Measurements from ENCODE around the gene FLNB. TPM values are rescaled to one million over a fixed set of nuclear protein-coding genes. Genes with fewer than 3 reads are reported as not detected.

The FLNB gene
- total and polyA plus RNA-seq, 2 of the 13 experiments (the other 11 are each of a cell fraction or from before 2014, with no cell fraction given) = 106 to 130 TPM

DNA sequence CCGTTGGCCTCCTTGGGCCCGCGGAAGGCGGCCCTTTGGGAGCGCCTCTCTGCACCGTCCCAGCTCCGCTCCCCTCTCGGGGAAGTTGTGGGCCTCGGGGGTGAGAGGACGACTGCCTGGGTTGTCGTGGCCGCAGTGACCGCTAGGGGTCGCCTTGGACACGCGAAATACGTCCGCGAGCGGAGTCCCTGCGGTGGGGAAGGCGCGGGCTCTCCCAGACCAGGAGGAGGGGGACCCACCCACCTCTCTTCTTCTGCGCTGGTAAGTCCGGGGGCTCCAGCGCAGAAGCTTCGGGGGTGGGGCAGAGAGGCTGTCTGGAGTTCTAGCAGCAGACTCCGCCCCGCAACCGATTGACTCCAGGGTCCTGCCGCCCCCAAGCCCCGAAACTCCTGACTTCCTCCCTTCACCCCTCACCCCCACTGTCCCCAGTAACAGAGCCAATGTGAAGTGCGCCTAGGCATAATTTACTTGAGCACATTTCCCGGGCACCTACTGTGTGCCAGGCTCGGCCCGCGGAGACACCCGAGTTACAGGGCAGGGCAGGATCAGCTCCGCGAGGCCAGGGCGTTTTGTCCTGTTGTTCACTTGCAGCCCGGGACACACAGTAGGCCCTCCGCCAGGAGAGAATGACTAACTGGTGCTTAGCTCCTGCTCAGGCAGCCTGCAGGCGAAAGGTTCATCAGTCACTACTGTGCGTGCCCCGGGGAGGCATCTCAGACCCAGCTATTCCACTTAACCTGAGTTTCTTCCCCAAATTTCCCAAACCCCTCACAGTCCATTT is 169.7 kb downstream of the FLNB start (continued):
- TF ChIP-seq KIAA2018 (CRISPR knock-in tag; IDR thresholded peaks at IDR 0.05; ENCODE audit: borderline replicate concordance) = no peak
- TF ChIP-seq, protein P1, sequence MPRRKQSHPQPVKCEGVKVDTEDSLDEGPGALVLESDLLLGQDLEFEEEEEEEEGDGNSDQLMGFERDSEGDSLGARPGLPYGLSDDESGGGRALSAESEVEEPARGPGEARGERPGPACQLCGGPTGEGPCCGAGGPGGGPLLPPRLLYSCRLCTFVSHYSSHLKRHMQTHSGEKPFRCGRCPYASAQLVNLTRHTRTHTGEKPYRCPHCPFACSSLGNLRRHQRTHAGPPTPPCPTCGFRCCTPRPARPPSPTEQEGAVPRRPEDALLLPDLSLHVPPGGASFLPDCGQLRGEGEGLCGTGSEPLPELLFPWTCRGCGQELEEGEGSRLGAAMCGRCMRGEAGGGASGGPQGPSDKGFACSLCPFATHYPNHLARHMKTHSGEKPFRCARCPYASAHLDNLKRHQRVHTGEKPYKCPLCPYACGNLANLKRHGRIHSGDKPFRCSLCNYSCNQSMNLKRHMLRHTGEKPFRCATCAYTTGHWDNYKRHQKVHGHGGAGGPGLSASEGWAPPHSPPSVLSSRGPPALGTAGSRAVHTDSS (CRISPR knock-in tag; conservative IDR thresholded peaks at IDR 0.05) = no peak
- no peak for TF ChIP-seq POLR2AphosphoS2 (IDR thresholded peaks at IDR 0.05; ENCODE audit: low read depth, low read length)
- TF ChIP-seq ZKSCAN8 (CRISPR knock-in tag; IDR thresholded peaks at IDR 0.05; ENCODE audit: borderline replicate concordance) = no peak
- no peak for TF ChIP-seq PRPF4 (IDR thresholded peaks at IDR 0.05; ENCODE audit: low read depth, low read length, poor library complexity, severe bottlenecking)
- TF ChIP-seq ZNF747 (CRISPR knock-in tag; IDR thresholded peaks at IDR 0.05; ENCODE audit: borderline replicate concordance) = no peak
- no peak for TF ChIP-seq ZNF75D (CRISPR knock-in tag; IDR thresholded peaks at IDR 0.05; ENCODE audit: borderline replicate concordance)
- no peak for TF ChIP-seq NFRKB (IDR thresholded peaks at IDR 0.05)
- TF ChIP-seq ZNF670 (CRISPR knock-in tag; IDR thresholded peaks at IDR 0.05; ENCODE audit: borderline replicate concordance) = no peak
- no peak for TF ChIP-seq NFKBIZ (CRISPR knock-in tag; IDR thresholded peaks at IDR 0.05)
- TF ChIP-seq ZBTB42 (CRISPR knock-in tag; IDR thresholded peaks at IDR 0.05) = no peak
- TF ChIP-seq, protein P2, sequence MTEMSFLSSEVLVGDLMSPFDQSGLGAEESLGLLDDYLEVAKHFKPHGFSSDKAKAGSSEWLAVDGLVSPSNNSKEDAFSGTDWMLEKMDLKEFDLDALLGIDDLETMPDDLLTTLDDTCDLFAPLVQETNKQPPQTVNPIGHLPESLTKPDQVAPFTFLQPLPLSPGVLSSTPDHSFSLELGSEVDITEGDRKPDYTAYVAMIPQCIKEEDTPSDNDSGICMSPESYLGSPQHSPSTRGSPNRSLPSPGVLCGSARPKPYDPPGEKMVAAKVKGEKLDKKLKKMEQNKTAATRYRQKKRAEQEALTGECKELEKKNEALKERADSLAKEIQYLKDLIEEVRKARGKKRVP (CRISPR knock-in tag; IDR thresholded peaks at IDR 0.05) = no peak
- TF ChIP-seq ETV6 (CRISPR knock-in tag; conservative IDR thresholded peaks at IDR 0.05) = no peak; the same call in 1 of the 2 replicates
- TF ChIP-seq TRIM24 (CRISPR knock-in tag; IDR thresholded peaks at IDR 0.05) = no peak
- TF ChIP-seq, protein P3, sequence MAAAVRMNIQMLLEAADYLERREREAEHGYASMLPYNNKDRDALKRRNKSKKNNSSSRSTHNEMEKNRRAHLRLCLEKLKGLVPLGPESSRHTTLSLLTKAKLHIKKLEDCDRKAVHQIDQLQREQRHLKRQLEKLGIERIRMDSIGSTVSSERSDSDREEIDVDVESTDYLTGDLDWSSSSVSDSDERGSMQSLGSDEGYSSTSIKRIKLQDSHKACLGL (CRISPR knock-in tag; IDR thresholded peaks at IDR 0.05) = no peak
- TF ChIP-seq REL (CRISPR knock-in tag; conservative IDR thresholded peaks at IDR 0.05) = no peak
- TF ChIP-seq CHCHD3 (CRISPR knock-in tag; IDR thresholded peaks at IDR 0.05) = no peak
- no peak for TF ChIP-seq ZSCAN22 (CRISPR knock-in tag; IDR thresholded peaks at IDR 0.05)
- no peak; the same call in 1 of the 2 replicates for TF ChIP-seq ZNF564 (CRISPR knock-in tag; IDR thresholded peaks at IDR 0.05)
